ENCODE results near the gene PAK5.

DNA sequence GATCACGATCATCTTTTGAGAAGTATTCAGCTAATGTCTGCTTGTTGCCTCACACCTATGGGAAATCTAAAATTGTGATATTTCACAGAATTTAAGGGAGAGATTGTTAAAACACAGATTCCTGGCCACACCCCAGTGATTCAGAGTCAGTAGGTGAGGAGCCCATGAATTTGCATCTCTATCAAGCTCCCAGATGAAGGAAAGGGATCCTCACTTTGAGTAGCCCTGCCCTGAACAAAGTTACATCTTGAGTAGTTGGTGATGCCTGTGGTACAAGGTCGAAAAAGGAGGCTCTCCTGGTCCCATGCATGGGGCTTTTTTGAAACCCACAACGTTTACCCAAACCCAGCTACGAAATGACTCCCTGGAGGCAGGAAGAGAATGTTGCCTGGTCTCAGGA lies 79.5 kb downstream of the PAK5 start:
- TF ChIP-seq CTCF (conservative IDR thresholded peaks at IDR 0.05 in 1 of 2, IDR thresholded peaks at IDR 0.05 in 1 of 2; ENCODE audit: low read depth in 1 of 2, low read length in 2 of 2): no peak
- no peak for TF ChIP-seq EZH2 (IDR thresholded peaks at IDR 0.05; ENCODE audit: low read length, missing control alignments)
